ENCODE results near the gene AK3. TPM values are rescaled to one million over a fixed set of nuclear protein-coding genes. Genes with fewer than 3 reads are reported as not detected.

Gene AK3
- total and polyA plus RNA-seq, 10 of the 15 experiments (the other 5 are each of a cell fraction or from before 2014, with no cell fraction given) = 14.2 to 86.6 (median 43.9) TPM

DNA sequence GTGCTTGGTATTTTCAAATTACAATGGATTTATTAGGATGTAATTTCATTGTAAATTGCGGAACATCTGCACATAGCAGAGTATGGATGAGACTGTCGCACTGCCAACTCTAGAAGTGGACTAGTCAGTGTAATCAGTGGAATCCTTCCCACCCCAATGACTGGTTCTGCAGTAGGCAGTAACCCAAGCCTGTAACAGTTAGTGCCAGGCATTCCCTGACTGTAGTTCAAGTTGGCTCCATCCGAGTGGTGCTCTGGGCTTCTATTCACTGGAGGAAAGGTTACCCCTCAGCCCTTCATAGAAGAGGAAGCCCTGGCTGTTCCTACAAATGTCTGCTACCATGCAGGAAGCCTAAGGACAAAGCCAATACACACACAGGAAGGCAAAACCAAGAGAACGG is 23.2 kb downstream of the AK3 start:
- no peak for FAIRE-seq
- in situ Hi-C loops (cut with MboI) = no loop called here
- intact Hi-C loops (cut with micrococcal nuclease; ENCODE audit: unreplicated experiment) = no loop called here

More for the DNA sequence above, 23.2 kb downstream of the AK3 start:
- Histone ChIP-seq H3K79me2 (ENCODE audit: control insufficient read depth, insufficient read depth, low read length) (no peaks in the 10 kb centered on the region), H4K20me1 (ENCODE audit: control insufficient read depth, insufficient read depth) (no peaks in the 10 kb centered on the region), H3K4me1 (ENCODE audit: control insufficient read depth, insufficient read depth, low read length) (no peaks in the 10 kb centered on the region), H3K4me3 (no peak overlapping the region), H3K9me3 (replicated peaks; ENCODE audit: control insufficient read depth, insufficient read depth, low read length) (no peaks in the 10 kb centered on the region; the same call in 2 of the 3 replicates), H3K4me2 (ENCODE audit: control insufficient read depth, insufficient read depth) (no peak overlapping the region), H2AFZ (ENCODE audit: control insufficient read depth, low read depth, low read length) (no peak overlapping the region), H3K27me3 (replicated peaks in 1 of 2; ENCODE audit: control insufficient read depth in 2 of 2, insufficient read depth in 2 of 2, low read length in 1 of 2) (no peaks in the 10 kb centered on the region), H3K9ac (ENCODE audit: control insufficient read depth, insufficient read depth, low read length) (no peak overlapping the region), H3K27ac (ENCODE audit: control insufficient read depth, insufficient read depth) (no peak overlapping the region), H3K36me3 (ENCODE audit: control insufficient read depth in 2 of 2, insufficient read depth in 2 of 2, low read length in 1 of 2) (peaks cover 8 to 35% of the 10 kb centered on the region in 2 experiments)
- BruUV-seq (replicated peaks) = no TSS peak
- no peak for ATAC-seq
- 96% methylated on average over 4 of the region's 4 CpGs for WGBS (ENCODE audit: insufficient coverage, insufficient replicate concordance, low lambda C conversion rate, missing lambda C conversion rate)
- no peak for DNase-seq (ENCODE audit: low read depth, low spot score)
- TF ChIP-seq SMARCA5 (IDR thresholded peaks at IDR 0.05) = no peak
- no peak for TF ChIP-seq RB1 (IDR thresholded peaks at IDR 0.05; ENCODE audit: borderline replicate concordance)
- TF ChIP-seq HDAC6 (IDR thresholded peaks at IDR 0.05; ENCODE audit: unreplicated experiment) = no peak
- no peak for TF ChIP-seq PRDM15 (CRISPR knock-in tag; IDR thresholded peaks at IDR 0.05)
- TF ChIP-seq KDM1A (IDR thresholded peaks at IDR 0.05; ENCODE audit: borderline replicate concordance) = no peak
- TF ChIP-seq CEBPB (IDR thresholded peaks at IDR 0.05; ENCODE audit: borderline replicate concordance in 1 of 2, low read depth in 2 of 2, low read length in 2 of 2) = no peak
- CTCF ChIA-PET = interaction anchor here (1.7 kb wide), 1 partner anchor 10 kb away, joined by 5 read pairs; no protein-coding TSS in a partner anchor
- SMC1A ChIA-PET (ENCODE audit: uncharacterized antibody, unreplicated experiment) = interaction anchor here (1.2 to 1.6 kb wide), 2 partner anchors 10 to 16 kb away, joined by 3 to 4 read pairs; no protein-coding TSS in a partner anchor
- POLR2A ChIA-PET = interaction anchor here (1.0 kb wide), 1 partner anchor 75 kb away, joined by 3 read pairs; no protein-coding TSS in a partner anchor
- RAD21 ChIA-PET (ENCODE audit: unreplicated experiment) = no interaction called here
